Keratinocyte (primary cell): ENCODE measurements around the gene SMYD3. TPM values are rescaled to one million over a fixed set of nuclear protein-coding genes. Genes with fewer than 3 reads are reported as not detected.

Source experiments
- DNase-seq: peaks from one replicate; pipeline ENCODE4 v3.0.0-alpha.2; 2011; ENCODE audit warnings: low read depth, missing footprints, low spot score
- FAIRE-seq: peaks from 2 replicates; lab custom pipeline; 2011; peaks lifted over from hg19 to GRCh38; lab: Jason Lieb, UNC
- H2AFZ ChIP-seq: 2 replicates; pipeline ENCODE4 v1.6.0; 2012; ENCODE audit warnings: low read length, control low read depth, inconsistent platforms; ENCODE audit not compliant: control insufficient read depth
- H3K27ac ChIP-seq: 2 replicates; pipeline ENCODE4 v1.5.1; 2011; ENCODE audit warnings: low read length; ENCODE audit not compliant: control insufficient read depth, insufficient read depth
- H3K27me3 ChIP-seq: 3 replicates; pipeline ENCODE4 v1.6.0; 2011; ENCODE audit warnings: low read length; ENCODE audit not compliant: control insufficient read depth, insufficient read depth; ENCODE audit errors: extremely low read depth
- H3K36me3 ChIP-seq, 2 experiments: 2 replicates in 1 of 2; 3 replicates in 1 of 2; pipeline ENCODE4 v1.5.1; 2011; ENCODE audit warnings: low read length in 2 of 2, mild to moderate bottlenecking in 1 of 2; ENCODE audit not compliant: control insufficient read depth in 2 of 2, insufficient read depth in 2 of 2; ENCODE audit errors: extremely low read depth in 1 of 2
- H3K4me1 ChIP-seq: 3 replicates; pipeline ENCODE4 v1.5.1; 2011; ENCODE audit warnings: low read length; ENCODE audit not compliant: control insufficient read depth, insufficient read depth; ENCODE audit errors: extremely low read depth
- H3K4me2 ChIP-seq: 3 replicates; pipeline ENCODE4 v1.6.0; 2011; ENCODE audit warnings: low read depth, low read length; ENCODE audit not compliant: control insufficient read depth, insufficient read depth; ENCODE audit errors: extremely low read depth
- H3K4me3 ChIP-seq, 3 experiments: fragments of 200-600 bp in 1 of 3; sonication (generic) in 1 of 3; 2 replicates in 2 of 3; 3 replicates in 1 of 3; pipeline ENCODE4 v1.5.1; 2011 to 2016; ENCODE audit warnings: low read length in 3 of 3, mild to moderate bottlenecking in 3 of 3, control low read depth in 2 of 3, inconsistent platforms in 1 of 3, low read depth in 1 of 3, mixed read lengths in 1 of 3, mixed run types in 1 of 3, moderate library complexity in 1 of 3; ENCODE audit not compliant: control insufficient read depth in 2 of 3, insufficient read depth in 2 of 3; ENCODE audit errors: extremely low read depth in 1 of 3
- H3K79me2 ChIP-seq: 2 replicates; pipeline ENCODE4 v1.6.0; 2012; ENCODE audit warnings: low read length; ENCODE audit not compliant: control insufficient read depth, insufficient read depth
- H3K9ac ChIP-seq: 3 replicates; pipeline ENCODE4 v1.6.0; 2011; ENCODE audit warnings: low read length; ENCODE audit not compliant: control insufficient read depth, insufficient read depth; ENCODE audit errors: extremely low read depth
- H3K9me1 ChIP-seq: 3 replicates; pipeline ENCODE4 v1.6.0; 2011; ENCODE audit warnings: low read length; ENCODE audit not compliant: control insufficient read depth, insufficient read depth; ENCODE audit errors: extremely low read depth
- H3K9me3 ChIP-seq: 2 replicates; pipeline ENCODE4 v1.5.1; 2012; ENCODE audit warnings: low read depth, low read length; ENCODE audit not compliant: control insufficient read depth
- H4K20me1 ChIP-seq: 3 replicates; pipeline ENCODE4 v1.6.0; 2011; ENCODE audit warnings: low read length; ENCODE audit not compliant: control insufficient read depth, insufficient read depth; ENCODE audit errors: extremely low read depth
- EZH2 ChIP-seq: IDR thresholded peaks from one replicate; pipeline ENCODE4 v1.6.1; 2012; ENCODE audit warnings: inconsistent platforms, mild to moderate bottlenecking, low read length, moderate library complexity
- dilution Hi-C: fragments of 300-500 bp; cut with MboI; formaldehyde crosslinking; loops from one replicate; pipeline ENCODE4 v1.7.0; 2020; ENCODE audit warnings: low sequenced_read_pairs; ENCODE audit not compliant: extremely low pct_ligation_motif_present
- polyA plus RNA-seq, 5 experiments: library from polyadenylated mRNA; depleted of rRNA in 3 of 5; stranded (reverse) in 3 of 5; stranded (forward) in 1 of 5; unstranded in 1 of 5; fragments of >200 nt; gene quantifications; 1 replicate in 1 of 5; 2 replicates in 3 of 5; 3 replicates in 1 of 5; pipeline versions ENCODE4 v1.2.1 to v1.2.3, GENCODE V29; 2011 to 2012; ENCODE audit warnings: missing spikeins in 2 of 5, low read depth in 1 of 5, low replicate concordance in 1 of 5
- TF ChIP-seq, protein P1 (sequence below), 3 experiments: IDR thresholded peaks in 1 of 3; conservative IDR thresholded peaks in 1 of 3; optimal IDR thresholded peaks in 1 of 3; 2 replicates in 2 of 3; 3 replicates in 1 of 3; pipeline versions ENCODE3 to v1.5.1; 2011; ENCODE audit warnings: low read length in 3 of 3, mild to moderate bottlenecking in 3 of 3, moderate library complexity in 2 of 3, control low read depth in 1 of 3, inconsistent platforms in 1 of 3; ENCODE audit not compliant: insufficient read depth in 2 of 3; ENCODE audit errors: extremely low read depth in 1 of 3

The SMYD3 gene
- polyA plus RNA-seq, 1 donor (not counting 4 experiments of a cell fraction or from before 2014, with no cell fraction given) = 31.0 TPM

DNA sequence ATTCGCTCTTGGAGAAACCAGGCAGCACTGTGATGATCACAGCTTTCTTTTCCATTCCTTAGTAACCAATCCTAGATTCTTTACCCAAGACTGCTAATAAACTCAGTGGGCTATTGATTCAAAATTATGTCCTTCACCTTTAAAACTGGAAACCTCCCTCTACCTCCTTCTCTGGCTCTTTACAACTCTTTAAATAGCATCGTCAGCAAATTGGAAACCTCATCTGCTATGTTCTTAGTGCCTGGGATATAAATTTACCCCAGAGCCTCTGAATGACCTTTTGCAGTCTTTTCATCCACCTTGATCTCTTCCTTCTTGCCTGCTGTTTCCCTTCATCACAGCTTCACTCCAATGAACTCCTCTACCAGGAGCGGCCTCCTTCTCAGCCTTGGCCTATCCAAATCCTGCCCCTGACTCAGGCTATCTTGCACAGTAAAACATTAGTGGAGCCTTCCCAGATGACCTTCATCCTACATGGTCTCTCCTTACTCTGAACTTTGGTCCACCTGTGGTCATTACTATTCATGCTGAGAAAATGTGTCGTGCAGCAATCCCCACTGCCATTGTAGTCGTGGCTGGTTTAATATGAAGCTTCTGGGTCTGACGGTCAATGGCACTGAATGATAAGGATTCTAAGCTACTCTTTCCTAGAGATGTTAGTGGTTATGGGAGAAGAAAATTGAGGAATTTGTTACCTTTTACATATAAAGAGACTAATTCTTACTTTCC is 644.1 kb downstream of the SMYD3 start:
- H3K27ac ChIP-seq = no peak overlapping the region
- H3K9me1 ChIP-seq = no peaks in the 10 kb centered on the region
- H3K27me3 ChIP-seq = no peaks in the 10 kb centered on the region
- dilution Hi-C loops = no loop called here
- no peak overlapping the region for H3K4me3 ChIP-seq
- H3K79me2 ChIP-seq = no peaks in the 10 kb centered on the region
- no peak for FAIRE-seq
- H3K36me3 ChIP-seq = no peaks in the 10 kb centered on the region
- H3K9me3 ChIP-seq = no peaks in the 10 kb centered on the region
- TF ChIP-seq, protein P1, sequence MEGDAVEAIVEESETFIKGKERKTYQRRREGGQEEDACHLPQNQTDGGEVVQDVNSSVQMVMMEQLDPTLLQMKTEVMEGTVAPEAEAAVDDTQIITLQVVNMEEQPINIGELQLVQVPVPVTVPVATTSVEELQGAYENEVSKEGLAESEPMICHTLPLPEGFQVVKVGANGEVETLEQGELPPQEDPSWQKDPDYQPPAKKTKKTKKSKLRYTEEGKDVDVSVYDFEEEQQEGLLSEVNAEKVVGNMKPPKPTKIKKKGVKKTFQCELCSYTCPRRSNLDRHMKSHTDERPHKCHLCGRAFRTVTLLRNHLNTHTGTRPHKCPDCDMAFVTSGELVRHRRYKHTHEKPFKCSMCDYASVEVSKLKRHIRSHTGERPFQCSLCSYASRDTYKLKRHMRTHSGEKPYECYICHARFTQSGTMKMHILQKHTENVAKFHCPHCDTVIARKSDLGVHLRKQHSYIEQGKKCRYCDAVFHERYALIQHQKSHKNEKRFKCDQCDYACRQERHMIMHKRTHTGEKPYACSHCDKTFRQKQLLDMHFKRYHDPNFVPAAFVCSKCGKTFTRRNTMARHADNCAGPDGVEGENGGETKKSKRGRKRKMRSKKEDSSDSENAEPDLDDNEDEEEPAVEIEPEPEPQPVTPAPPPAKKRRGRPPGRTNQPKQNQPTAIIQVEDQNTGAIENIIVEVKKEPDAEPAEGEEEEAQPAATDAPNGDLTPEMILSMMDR (optimal IDR thresholded peaks at IDR 0.05 in 1 of 3, IDR thresholded peaks at IDR 0.05 in 1 of 3, conservative IDR thresholded peaks at IDR 0.05 in 1 of 3; ENCODE audit: extremely low read depth in 1 of 3, insufficient read depth in 2 of 3, low read length in 3 of 3) = no peak
- TF ChIP-seq EZH2 = no peak
- no peaks in the 10 kb centered on the region for H4K20me1 ChIP-seq
- DNase-seq = no peak
- no peak overlapping the region for H2AFZ ChIP-seq
- H3K4me1 ChIP-seq = peaks cover 5% of the 10 kb centered on the region
- H3K9ac ChIP-seq = no peak overlapping the region
- H3K4me2 ChIP-seq = no peak overlapping the region

DNA sequence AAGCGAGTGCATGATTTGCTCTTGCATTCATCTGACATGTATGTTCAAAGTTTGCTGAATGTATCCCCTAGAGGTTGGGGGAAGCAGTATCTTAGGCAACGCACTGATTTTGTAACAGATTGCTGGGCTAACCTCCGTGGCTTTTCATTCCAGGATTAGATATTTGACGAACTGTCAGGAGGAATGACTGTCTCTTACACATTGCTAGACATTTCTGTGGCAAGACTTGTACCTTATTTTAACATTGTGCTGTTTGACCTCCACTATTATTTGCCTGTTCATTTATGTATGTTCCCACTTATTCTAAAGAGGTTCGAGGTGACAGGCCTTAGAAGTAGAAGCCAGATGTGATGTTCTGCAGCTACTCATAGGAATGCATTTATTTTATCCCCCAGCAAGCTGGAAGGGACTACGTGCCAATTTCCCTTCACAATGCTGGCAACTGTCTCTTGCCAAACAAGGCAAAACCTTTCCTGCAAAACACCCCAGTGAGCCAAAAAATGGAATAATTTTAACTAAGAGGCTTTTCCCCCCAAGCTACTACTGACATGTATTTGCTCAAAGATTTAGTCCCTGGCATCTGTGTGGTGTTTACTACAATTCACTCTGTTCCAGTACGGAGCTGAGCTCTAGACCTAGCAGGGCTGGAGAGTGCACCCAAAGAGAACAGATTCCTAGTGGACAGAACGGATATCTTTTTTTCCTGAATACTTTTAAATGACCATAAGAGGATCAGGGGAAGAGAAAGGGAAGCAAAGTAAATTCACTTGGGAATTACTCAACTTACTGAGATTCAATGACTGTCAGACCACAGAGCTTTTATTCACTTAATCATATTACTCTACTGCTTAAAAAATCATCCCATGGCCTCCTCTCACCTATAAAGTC is 646.2 kb downstream of the SMYD3 start:
- dilution Hi-C loops = no loop called here
- Histone ChIP-seq H3K4me3 (no peak overlapping the region), H4K20me1 (no peaks in the 10 kb centered on the region), H3K9me3 (no peaks in the 10 kb centered on the region), H3K79me2 (no peaks in the 10 kb centered on the region), H2AFZ (no peak overlapping the region), H3K4me2 (no peak overlapping the region), H3K27ac (no peak overlapping the region), H3K36me3 (no peaks in the 10 kb centered on the region), H3K9me1 (no peaks in the 10 kb centered on the region), H3K9ac (no peak overlapping the region), H3K4me1 (peaks cover 5% of the 10 kb centered on the region), H3K27me3 (no peaks in the 10 kb centered on the region)
- no peak for DNase-seq
- TF ChIP-seq, protein P1 (optimal IDR thresholded peaks at IDR 0.05 in 1 of 3, IDR thresholded peaks at IDR 0.05 in 1 of 3, conservative IDR thresholded peaks at IDR 0.05 in 1 of 3; ENCODE audit: extremely low read depth in 1 of 3, insufficient read depth in 2 of 3, low read length in 3 of 3) = no peak
- no peak for TF ChIP-seq EZH2
- no peak for FAIRE-seq
